Endodermal cell (in vitro differentiated cells): Measurements from ENCODE around the gene IL17A. TPM values are rescaled to one million over a fixed set of nuclear protein-coding genes. Genes with fewer than 3 reads are reported as not detected.

Experiments
- DNase-seq: peaks from one replicate; pipeline ENCODE4 v3.0.0-alpha.2; 2017
- H3K27ac ChIP-seq: 2 replicates; pipeline ENCODE4 v1.5.1; 2013; ENCODE audit warnings: mild to moderate bottlenecking, low read depth, low read length, moderate library complexity
- H3K27me3 ChIP-seq: 2 replicates; pipeline ENCODE4 v1.6.1; 2013; ENCODE audit warnings: mild to moderate bottlenecking, low read length, moderate library complexity; ENCODE audit not compliant: insufficient read depth, control insufficient read depth, poor library complexity, severe bottlenecking
- H3K36me3 ChIP-seq: 2 replicates; pipeline ENCODE4 v1.7.0; 2013; ENCODE audit warnings: mild to moderate bottlenecking, low read length, moderate library complexity; ENCODE audit not compliant: control insufficient read depth, insufficient read depth
- H3K4me1 ChIP-seq: one replicate; pipeline ENCODE4 v1.7.0; 2013; ENCODE audit warnings: low read length; ENCODE audit not compliant: control insufficient read depth, insufficient read depth
- H3K4me3 ChIP-seq: 2 replicates; pipeline ENCODE4 v1.5.1; 2013; ENCODE audit warnings: mild to moderate bottlenecking, low read length, moderate library complexity
- H3K9ac ChIP-seq: 2 replicates; pipeline ENCODE4 v1.6.1; 2013; ENCODE audit warnings: mild to moderate bottlenecking, low read length, moderate library complexity; ENCODE audit not compliant: poor library complexity, severe bottlenecking; ENCODE audit errors: extremely low read depth
- H3K9me3 ChIP-seq: 2 replicates; pipeline ENCODE4 v1.6.1; 2013; ENCODE audit warnings: mild to moderate bottlenecking, low read length, moderate library complexity; ENCODE audit not compliant: control insufficient read depth
- H3K27ac Mint-ChIP-seq: 2 replicates; pipeline ENCODE4 v1.8.0; 2020; ENCODE audit warnings: mixed read lengths
- H3K27me3 Mint-ChIP-seq: 2 replicates; pipeline ENCODE4 v1.8.0; 2021; ENCODE audit warnings: mild to moderate bottlenecking, mixed read lengths; ENCODE audit not compliant: insufficient read depth
- H3K36me3 Mint-ChIP-seq: 2 replicates; pipeline ENCODE4 v1.8.0; 2020; ENCODE audit warnings: low read depth, mixed read lengths
- H3K4me1 Mint-ChIP-seq: 2 replicates; pipeline ENCODE4 v1.8.0; 2020; ENCODE audit warnings: mixed read lengths
- H3K4me3 Mint-ChIP-seq: 2 replicates; pipeline ENCODE4 v1.8.0; 2020; ENCODE audit warnings: mild to moderate bottlenecking, moderate library complexity, mixed read lengths
- H3K9me3 Mint-ChIP-seq: 2 replicates; pipeline ENCODE4 v1.8.0; 2020; ENCODE audit warnings: mild to moderate bottlenecking, mixed read lengths
- WGBS, 2 experiments: methylation state at CpG; one replicate each; pipeline versions ENCODE4 v1.1.5 to v1.1.7; 2013; ENCODE audit warnings: missing lambda C conversion rate in 2 of 2, mixed read lengths in 1 of 2; ENCODE audit not compliant: insufficient coverage in 1 of 2, insufficient read length in 1 of 2; 5-methylcytosine and 5-hydroxymethylcytosine counted together
- microRNA-seq: library from miRNA; unstranded; fragments of <30 nt; microRNA quantifications from one replicate; pipeline ENCODE4 v1.2.0, GENCODE V29; 2020; ENCODE audit warnings: borderline microRNAs expressed
- total RNA-seq, 2 donors: library from RNA; stranded (reverse); fragmentation: NEBNext Ultra II Directional in 1 of 2; extraction: Animal tissue kit (Norgen Biotek cat#: 25700) in 1 of 2; gene quantifications; 2 replicates in 1 of 2; 3 replicates in 1 of 2; pipeline ENCODE4 v1.2.1, GENCODE V29; 2021
- TF ChIP-seq, protein P1 (sequence below): fragments of 200-600 bp; sonication (generic); conservative IDR thresholded peaks from 2 replicates; pipeline ENCODE4 v1.5.0; 2021; ENCODE audit warnings: antibody characterized with exemption, mild to moderate bottlenecking

The IL17A gene
- total RNA-seq, 2 donors from 2014 or later = not detected

DNA sequence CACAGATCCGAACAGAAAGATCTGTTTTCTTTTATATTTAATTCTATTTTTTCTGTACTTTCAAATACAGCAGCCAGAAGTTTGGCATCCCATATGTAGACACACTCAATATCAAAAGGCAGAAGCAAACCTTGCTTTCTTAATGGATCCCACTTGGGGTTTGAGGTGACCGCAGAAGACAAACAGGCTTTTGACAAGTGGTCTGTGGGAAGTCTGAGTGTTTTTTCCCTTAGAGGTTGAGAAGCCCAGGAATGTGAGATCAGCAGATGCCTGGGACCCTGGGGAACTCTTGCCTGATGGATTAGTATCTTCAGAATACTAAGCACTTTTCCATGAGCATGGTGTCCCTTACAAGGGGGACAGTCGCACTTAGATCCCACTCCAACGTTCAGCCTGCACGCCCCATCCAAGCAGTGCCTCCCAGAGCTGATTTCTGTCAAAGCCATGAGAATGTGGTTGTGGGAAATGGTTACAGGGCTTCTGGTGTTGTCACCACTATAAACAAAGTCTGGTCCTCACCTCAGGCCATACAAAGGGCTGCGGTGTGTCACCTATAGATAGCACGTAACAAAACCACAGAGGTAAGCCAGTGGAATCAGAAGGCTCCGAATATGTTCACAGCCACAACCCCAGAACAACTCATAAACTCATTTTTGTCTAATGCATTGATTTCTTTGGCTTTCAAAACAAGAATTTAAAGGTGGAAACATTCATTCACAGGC is 45.4 kb downstream of the IL17A start:
- no peak overlapping the region for H3K9ac ChIP-seq
- H3K36me3 ChIP-seq = no peaks in the 10 kb centered on the region
- H3K27me3 ChIP-seq = no peaks in the 10 kb centered on the region
- no peak overlapping the region for H3K4me3 Mint-ChIP-seq
- TF ChIP-seq, protein P1, sequence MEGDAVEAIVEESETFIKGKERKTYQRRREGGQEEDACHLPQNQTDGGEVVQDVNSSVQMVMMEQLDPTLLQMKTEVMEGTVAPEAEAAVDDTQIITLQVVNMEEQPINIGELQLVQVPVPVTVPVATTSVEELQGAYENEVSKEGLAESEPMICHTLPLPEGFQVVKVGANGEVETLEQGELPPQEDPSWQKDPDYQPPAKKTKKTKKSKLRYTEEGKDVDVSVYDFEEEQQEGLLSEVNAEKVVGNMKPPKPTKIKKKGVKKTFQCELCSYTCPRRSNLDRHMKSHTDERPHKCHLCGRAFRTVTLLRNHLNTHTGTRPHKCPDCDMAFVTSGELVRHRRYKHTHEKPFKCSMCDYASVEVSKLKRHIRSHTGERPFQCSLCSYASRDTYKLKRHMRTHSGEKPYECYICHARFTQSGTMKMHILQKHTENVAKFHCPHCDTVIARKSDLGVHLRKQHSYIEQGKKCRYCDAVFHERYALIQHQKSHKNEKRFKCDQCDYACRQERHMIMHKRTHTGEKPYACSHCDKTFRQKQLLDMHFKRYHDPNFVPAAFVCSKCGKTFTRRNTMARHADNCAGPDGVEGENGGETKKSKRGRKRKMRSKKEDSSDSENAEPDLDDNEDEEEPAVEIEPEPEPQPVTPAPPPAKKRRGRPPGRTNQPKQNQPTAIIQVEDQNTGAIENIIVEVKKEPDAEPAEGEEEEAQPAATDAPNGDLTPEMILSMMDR = no peak
- H3K9me3 ChIP-seq = no peaks in the 10 kb centered on the region
- H3K36me3 Mint-ChIP-seq = no peaks in the 10 kb centered on the region
- DNase-seq = no peak
- H3K4me1 ChIP-seq = no peaks in the 10 kb centered on the region
- no peak overlapping the region for H3K27ac ChIP-seq
- H3K9me3 Mint-ChIP-seq = no peaks in the 10 kb centered on the region
- 82 to 91% methylated on average over 6 to 8 of the region's 8 CpGs for WGBS, 2 experiments
- H3K4me3 ChIP-seq = no peak overlapping the region
- no peaks in the 10 kb centered on the region for H3K27me3 Mint-ChIP-seq
- no peaks in the 10 kb centered on the region for H3K4me1 Mint-ChIP-seq
- no peak overlapping the region for H3K27ac Mint-ChIP-seq

GRCh38 chr6:52233005-52233404 is 46.8 kb downstream of the IL17A start:
- no peak overlapping the region for H3K4me3 ChIP-seq
- no peaks in the 10 kb centered on the region for H3K9me3 ChIP-seq
- H3K27ac Mint-ChIP-seq = no peak overlapping the region
- H3K9ac ChIP-seq = no peak overlapping the region
- H3K27me3 Mint-ChIP-seq = no peaks in the 10 kb centered on the region
- WGBS, 2 experiments = 80 to 86% methylated on average over 2 to 3 of the region's 4 CpGs
- no peak overlapping the region for H3K27ac ChIP-seq
- no peaks in the 10 kb centered on the region for H3K4me1 ChIP-seq
- no peaks in the 10 kb centered on the region for H3K4me1 Mint-ChIP-seq
- no peaks in the 10 kb centered on the region for H3K9me3 Mint-ChIP-seq
- no peaks in the 10 kb centered on the region for H3K27me3 ChIP-seq
- no peaks in the 10 kb centered on the region for H3K36me3 ChIP-seq
- DNase-seq = no peak
- H3K4me3 Mint-ChIP-seq = no peak overlapping the region
- H3K36me3 Mint-ChIP-seq = no peaks in the 10 kb centered on the region
- TF ChIP-seq, protein P1 = no peak

GRCh38 chr6:52233975-52234823 is 48.0 kb downstream of the IL17A start:
- H3K27me3 Mint-ChIP-seq = no peaks in the 10 kb centered on the region
- DNase-seq = peak; percentile 84
- WGBS, 2 experiments = 66 to 67% methylated on average over 10 to 15 of the region's 15 CpGs

More at GRCh38 chr6:52233975-52234823, 48.0 kb downstream of the IL17A start:
- no peaks in the 10 kb centered on the region for H3K27me3 ChIP-seq
- H3K27ac ChIP-seq = no peak overlapping the region
- H3K9me3 Mint-ChIP-seq = no peaks in the 10 kb centered on the region
- H3K4me3 Mint-ChIP-seq = no peak overlapping the region
- H3K4me1 ChIP-seq = no peaks in the 10 kb centered on the region
- no peaks in the 10 kb centered on the region for H3K9me3 ChIP-seq
- H3K4me1 Mint-ChIP-seq = no peaks in the 10 kb centered on the region
- no peaks in the 10 kb centered on the region for H3K36me3 ChIP-seq
- H3K9ac ChIP-seq = no peak overlapping the region
- no peaks in the 10 kb centered on the region for H3K36me3 Mint-ChIP-seq
- no peak overlapping the region for H3K4me3 ChIP-seq
- TF ChIP-seq, protein P1 = peak; percentile 83
- H3K27ac Mint-ChIP-seq = no peak overlapping the region

Small RNAs within 50 kb of the gene (microRNA-seq; reads per million reads assigned to microRNA genes)
- gene MIR133B = not detected
- not detected for gene MIR206

Other genes starting within 250 kb of the IL17A start
- under 1 TPM; 0.20 TPM for gene PKHD1, start 98.8 kb upstream of the IL17A start, total RNA-seq
- gene IL17F, start 58.1 kb downstream of the IL17A start, total RNA-seq = not detected
- 100 to 1,000 TPM; 168 to 172 TPM for gene MCM3, start 98.4 kb downstream of the IL17A start, total RNA-seq
- gene PAQR8, start 175.8 kb downstream of the IL17A start, total RNA-seq = 1 to 10 TPM; 5.9 to 6.7 TPM
- 10 to 100 TPM; 26.4 to 46.4 TPM for gene EFHC1, start 234.0 kb downstream of the IL17A start, total RNA-seq